NCI-H2196 (cell line): ENCODE measurements around the gene DOCK6.

Source experiments
- DNase-seq: peaks from one replicate; lab custom pipeline; 2025; ENCODE audit not compliant: unreplicated experiment; lab: John Stamatoyannopoulos, UW

DOCK6 gene

GRCh38 chr19:11279505-11280236 is 17.3 kb upstream of the DOCK6 start:
- DNase-seq: no peak

DNA sequence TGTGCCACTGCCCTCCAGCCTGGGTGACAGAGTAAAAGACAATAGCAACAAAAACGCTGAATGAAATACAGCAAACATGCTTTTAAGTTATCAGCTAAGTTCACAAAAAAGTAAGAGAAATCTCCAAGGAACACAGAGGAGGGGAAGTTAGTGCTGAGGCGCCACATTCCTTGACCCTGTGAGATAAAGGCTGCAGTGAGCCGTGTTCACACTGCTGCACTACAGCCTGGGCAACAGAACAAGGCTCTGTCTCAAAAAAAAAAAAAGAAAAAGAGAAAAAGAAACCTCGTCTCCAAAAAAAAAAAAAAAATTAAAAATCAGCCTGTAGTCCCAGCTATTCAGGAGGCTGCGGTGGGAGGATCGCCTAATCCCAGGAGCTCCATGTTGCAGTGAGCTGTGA is 16.3 kb upstream of the DOCK6 start:
- no peak for DNase-seq

GRCh38 chr19:11274533-11275086 is 12.3 kb upstream of the DOCK6 start:
- no peak for DNase-seq

DNA sequence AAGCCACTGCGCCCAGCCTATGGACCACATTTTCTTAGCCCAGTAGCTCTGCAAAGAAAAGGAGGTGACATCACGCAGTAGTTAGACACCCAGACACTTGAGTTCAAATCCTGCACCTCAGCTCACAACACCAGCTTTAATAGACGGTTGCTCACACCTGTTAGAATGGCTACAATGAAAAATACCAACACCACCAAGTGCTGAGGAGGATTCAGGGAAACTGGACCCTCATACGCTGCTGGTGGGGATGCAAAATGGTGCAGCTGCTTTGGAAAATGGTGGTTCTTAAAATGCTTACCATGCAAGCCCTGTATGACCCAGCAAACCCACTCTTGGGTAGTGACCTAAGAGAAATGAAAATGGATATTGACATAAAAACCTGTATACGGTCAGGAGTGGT is 11.7 kb upstream of the DOCK6 start:
- no peak for DNase-seq

GRCh38 chr19:11273296-11273695 is 11.0 kb upstream of the DOCK6 start:
- no peak for DNase-seq

GRCh38 chr19:11269408-11269807 is 7.1 kb upstream of the DOCK6 start:
- no peak for DNase-seq

DNA sequence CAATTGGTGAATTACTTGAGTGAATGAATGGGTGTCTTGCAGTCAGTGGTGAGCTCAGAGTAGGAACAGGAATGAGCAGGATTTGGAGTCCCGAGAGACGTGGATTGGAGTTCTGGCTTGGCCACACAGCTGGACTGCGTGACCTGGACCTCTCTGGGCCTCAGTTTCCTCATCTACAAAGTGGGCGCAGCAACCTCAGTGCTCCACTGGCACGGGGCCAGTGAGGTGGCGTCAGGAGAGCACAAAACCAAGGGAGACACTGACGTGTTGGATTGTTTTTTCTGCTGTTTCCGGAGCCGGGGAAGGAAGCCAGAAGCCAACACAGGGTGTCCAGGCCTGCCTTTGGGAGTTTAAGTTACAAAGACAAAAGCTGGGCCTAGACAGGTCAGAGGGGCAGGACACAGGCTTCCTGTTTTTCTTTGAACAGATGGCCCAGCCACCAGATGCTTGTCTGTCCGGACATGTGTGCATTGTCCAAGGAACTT is 6.5 kb upstream of the DOCK6 start:
- DNase-seq: peak; percentile 66

DNA sequence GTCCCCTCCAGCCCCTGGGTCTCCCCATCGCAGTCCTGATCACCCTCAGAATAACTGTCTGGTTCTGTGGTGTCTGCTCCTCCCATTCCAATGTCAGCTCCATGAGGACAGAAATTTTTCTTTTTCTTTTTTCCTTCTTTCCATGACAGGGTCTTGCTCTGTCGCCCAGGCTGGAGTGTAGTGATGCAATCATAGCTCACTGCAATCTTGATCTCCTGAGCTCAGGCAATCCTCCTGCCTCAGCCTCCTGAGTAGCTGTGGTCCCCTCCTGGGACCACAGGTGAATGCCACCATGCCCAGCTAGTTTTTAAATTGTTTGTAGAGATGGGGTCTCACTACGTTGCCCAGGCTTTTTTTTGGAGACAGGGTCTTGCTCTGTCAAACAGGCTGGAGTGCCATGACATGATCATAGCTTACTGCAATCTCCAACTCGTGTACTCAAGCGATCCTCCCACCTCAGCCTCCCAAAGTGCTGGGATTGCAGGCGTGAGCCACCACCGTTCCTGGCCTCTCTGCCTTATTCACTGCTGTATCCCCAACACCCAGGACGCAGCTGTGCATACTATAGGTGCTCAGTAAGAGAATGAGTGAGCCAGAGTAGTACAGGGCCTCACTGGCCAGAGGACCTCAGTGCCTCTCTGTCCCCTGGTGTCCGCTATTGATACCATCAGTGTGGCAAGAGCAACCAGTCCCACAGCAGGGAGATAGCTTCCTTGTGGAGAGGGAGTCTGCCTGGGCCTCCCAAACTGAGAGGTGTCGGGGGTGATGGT is 5.2 kb upstream of the DOCK6 start:
- no peak for DNase-seq

DNA sequence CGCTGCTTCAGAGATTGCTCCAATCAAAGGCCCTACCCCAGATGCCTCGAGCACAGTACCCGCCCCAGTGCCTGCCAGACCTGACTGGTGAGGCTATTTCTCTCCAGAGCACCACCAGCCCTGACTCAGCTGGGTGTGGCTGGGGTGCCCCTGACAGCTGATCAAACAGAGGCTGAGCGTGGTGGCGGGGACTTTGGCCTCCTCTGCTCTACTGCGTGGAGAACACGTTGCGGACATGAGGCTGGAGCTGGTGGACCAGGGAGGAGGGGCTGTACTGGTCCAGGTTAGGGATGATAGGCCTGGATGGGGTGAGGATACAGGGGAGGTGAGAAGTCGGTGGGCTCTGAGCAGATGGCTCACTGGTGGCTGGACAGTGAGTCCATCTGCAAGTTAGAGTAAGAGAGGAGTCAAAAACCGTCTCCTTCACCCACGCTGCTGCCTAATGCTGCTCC is 3.5 kb upstream of the DOCK6 start:
- peak; percentile 33 for DNase-seq

DNA sequence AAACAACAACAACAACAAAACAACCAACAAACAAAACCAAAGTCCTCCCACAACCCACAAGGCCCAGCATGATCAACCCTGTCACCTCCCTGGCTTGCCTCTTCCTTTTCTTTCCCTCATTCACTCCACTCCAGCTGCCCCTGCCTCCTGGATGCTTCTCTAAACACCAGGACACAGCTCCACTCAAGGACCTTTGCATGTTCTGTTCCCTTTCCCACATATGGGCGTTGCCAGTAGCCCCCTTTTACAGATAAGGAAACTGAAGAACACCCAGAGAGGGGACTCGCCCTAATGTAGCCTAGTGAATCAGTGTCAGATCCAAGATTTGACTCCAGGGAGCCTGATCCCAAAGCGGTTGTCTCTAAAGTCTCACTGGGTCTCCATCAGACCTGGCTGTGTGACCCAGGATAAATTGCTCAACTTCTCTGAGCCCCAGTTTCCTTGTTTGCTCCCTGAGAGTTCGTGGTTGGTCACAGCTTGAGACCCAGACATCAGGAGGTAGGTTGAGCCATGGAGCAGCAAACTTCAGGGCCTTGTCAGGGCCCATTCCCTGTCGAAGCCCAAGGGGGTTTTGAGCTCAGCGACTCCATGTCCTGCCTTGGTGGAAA is 3.0 kb upstream of the DOCK6 start:
- no peak for DNase-seq

- DNase-seq: peak; percentile 44
Observed at GRCh38 chr19:11264452-11265176, 2.3 kb upstream of the DOCK6 start.

DNA sequence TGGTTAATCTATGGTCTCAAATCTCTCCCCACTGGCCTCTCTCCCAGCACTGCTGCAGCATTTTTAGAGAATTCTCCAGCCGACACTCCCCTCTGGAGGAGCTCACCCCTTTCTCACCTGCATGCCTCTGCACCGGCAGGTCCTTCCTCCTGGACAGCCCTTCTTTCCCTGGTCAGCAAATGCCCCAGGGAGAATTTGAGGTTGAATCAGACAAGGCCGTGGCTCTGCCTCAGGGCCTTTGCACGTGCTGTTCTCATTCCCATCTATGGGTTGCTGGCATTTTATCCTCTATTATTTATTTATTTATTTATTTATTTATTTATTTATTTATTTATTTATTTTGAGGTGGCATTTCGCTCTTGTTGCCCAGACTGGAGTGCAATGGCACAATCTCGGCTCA is 1.4 kb upstream of the DOCK6 start:
- DNase-seq: no peak

- no peak for DNase-seq
Observed at GRCh38 chr19:11261431-11261970, 823 bp downstream of the DOCK6 start.

DNA sequence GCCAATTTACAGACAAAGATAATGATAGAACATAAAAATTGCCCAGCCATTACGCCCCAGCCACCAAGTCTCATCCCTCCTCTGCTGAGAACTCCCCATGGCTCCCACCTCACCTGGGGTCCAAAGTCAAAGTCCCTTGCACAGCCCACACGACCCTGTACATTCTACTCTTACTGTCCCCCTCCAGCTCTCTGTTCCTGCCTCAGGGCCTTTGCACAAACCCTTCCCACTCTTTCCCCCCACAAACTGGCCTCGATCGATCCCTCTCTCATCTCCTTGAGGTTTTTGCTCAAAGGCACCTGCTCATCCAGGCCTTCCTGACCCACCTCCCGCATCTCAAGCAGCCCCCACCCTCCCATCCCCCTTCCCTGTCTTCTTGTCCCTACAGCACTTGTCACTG is 1.3 kb downstream of the DOCK6 start:
- DNase-seq: no peak

GRCh38 chr19:11257846-11258380 is 4.4 kb downstream of the DOCK6 start:
- no peak for DNase-seq

DNA sequence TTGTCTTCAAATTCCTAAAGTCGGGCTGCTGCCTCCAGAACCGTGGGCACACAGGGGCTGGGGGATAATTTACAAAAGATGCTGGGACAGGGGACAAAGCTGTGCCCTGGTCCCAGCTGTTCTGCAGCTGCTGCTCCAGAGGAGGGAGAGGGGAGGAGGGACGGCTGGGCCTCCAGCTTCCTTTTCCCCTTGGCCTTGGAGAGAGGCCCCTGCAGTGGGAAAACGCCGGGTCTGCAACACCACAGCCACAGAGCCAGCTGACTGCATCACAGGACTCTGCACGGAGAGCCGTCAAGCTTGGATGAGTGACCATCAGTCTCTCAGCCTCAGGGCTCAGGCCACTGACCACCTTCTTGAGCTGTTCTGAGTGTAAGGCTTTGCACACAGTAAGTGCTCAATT is 6.1 kb downstream of the DOCK6 start:
- no peak for DNase-seq

- DNase-seq: no peak
Observed at GRCh38 chr19:11254666-11255065, 7.7 kb downstream of the DOCK6 start.

GRCh38 chr19:11252665-11253355 is 9.5 kb downstream of the DOCK6 start:
- DNase-seq: no peak

DNA sequence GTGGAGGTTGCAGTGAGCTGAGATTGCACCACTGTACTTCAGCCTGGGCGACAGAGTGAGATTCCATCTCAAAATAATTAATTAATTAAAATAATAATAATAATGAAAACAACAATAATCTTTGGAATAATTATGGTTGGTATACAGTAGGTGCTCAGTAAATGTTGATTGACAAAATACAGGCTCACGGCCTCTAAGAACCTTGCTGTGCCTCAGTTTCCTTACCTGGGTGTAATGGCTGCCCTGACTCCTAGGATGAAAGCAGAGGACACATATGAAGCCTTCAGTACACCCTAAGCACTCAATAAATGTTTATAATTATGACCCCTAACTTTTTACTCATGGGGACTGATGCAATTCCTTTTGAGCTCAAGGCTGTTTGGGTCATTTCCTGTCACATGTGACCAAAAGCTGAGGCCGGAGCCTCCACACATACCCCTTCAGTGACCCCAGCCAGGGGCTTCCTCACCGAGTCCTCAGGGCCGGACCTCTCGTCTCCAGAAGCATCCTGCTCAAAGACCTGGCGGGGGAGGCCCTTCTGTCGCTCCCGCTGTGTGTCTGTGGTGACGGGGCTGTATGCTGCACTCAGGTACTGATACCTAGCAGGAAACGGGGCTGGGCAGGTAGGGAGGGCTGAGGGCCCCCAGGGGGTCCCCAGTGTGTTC is 10.5 kb downstream of the DOCK6 start:
- no peak for DNase-seq
